ENCODE measurements around the gene EFCAB14. TPM values are rescaled to one million over a fixed set of nuclear protein-coding genes. Genes with fewer than 3 reads are reported as not detected.

The EFCAB14 gene
- polyA plus RNA-seq, 1 donor from 2014 or later, result 7.6 TPM

- no peak overlapping the region for H3K4me2 ChIP-seq (ENCODE audit: low read length)
- no peaks in the 10 kb centered on the region for H3K27me3 ChIP-seq (ENCODE audit: insufficient read depth, low read depth, low read length)
- H3K9me3 ChIP-seq (ENCODE audit: low read length), result peaks cover 6% of the 10 kb centered on the region
- no peaks in the 10 kb centered on the region for H4K20me1 ChIP-seq (ENCODE audit: insufficient read depth)
- no peak overlapping the region for H3K27ac ChIP-seq (ENCODE audit: low read length)
- no peak overlapping the region for H3K4me3 ChIP-seq (ENCODE audit: low read length)
- no peak overlapping the region for H3K9ac ChIP-seq (ENCODE audit: low read length)
- H3F3A ChIP-seq (ENCODE audit: insufficient read depth, low read length, poor library complexity, severe bottlenecking), result no peaks in the 10 kb centered on the region
- TF ChIP-seq TAF1 (IDR thresholded peaks at IDR 0.05; ENCODE audit: low read depth), result no peak
- TF ChIP-seq SMC3 (conservative IDR thresholded peaks at IDR 0.05; ENCODE audit: poor library complexity), result no peak
- no peak for TF ChIP-seq CTCF (IDR thresholded peaks at IDR 0.05; ENCODE audit: poor library complexity, severe bottlenecking)
- TF ChIP-seq MXI1 (conservative IDR thresholded peaks at IDR 0.05; ENCODE audit: poor library complexity, severe bottlenecking), result no peak
- TF ChIP-seq EZH2 (IDR thresholded peaks at IDR 0.05; ENCODE audit: borderline replicate concordance, insufficient read depth, low read length, poor library complexity, severe bottlenecking), result no peak
- no peak for TF ChIP-seq EP300 (conservative IDR thresholded peaks at IDR 0.05; ENCODE audit: poor library complexity, severe bottlenecking)
- no peak for TF ChIP-seq REST (IDR thresholded peaks at IDR 0.05; ENCODE audit: borderline replicate concordance)
- TF ChIP-seq POLR2AphosphoS5 (IDR thresholded peaks at IDR 0.05), result no peak
- no peak for TF ChIP-seq RAD21 (conservative IDR thresholded peaks at IDR 0.05)
- no peak overlapping the region for H2AFZ ChIP-seq (ENCODE audit: low read depth, low read length)
- no peaks in the 10 kb centered on the region for H3K79me2 ChIP-seq (replicated peaks; ENCODE audit: insufficient read depth, low read length)
- H3K36me3 ChIP-seq (ENCODE audit: insufficient read depth, low read length), result peaks cover 25% of the 10 kb centered on the region
- no peaks in the 10 kb centered on the region for H3K9me2 ChIP-seq (ENCODE audit: insufficient read depth, low read length)
These were observed 64.9 kb downstream of the EFCAB14 start for GRCh38 chr1:46654012-46654411.

- H3K27me3 ChIP-seq (ENCODE audit: insufficient read depth, low read depth, low read length), result no peaks in the 10 kb centered on the region
- no peak overlapping the region for H3K4me3 ChIP-seq (ENCODE audit: low read length)
- no peaks in the 10 kb centered on the region for H3K79me2 ChIP-seq (replicated peaks; ENCODE audit: insufficient read depth, low read length)
- no peaks in the 10 kb centered on the region for H3F3A ChIP-seq (ENCODE audit: insufficient read depth, low read length, poor library complexity, severe bottlenecking)
- no peaks in the 10 kb centered on the region for H3K9me2 ChIP-seq (ENCODE audit: insufficient read depth, low read length)
- no peak overlapping the region for H2AFZ ChIP-seq (ENCODE audit: low read depth, low read length)
- peaks cover 6% of the 10 kb centered on the region for H3K9me3 ChIP-seq (ENCODE audit: low read length)
- no peaks in the 10 kb centered on the region for H4K20me1 ChIP-seq (ENCODE audit: insufficient read depth)
- peaks cover 25% of the 10 kb centered on the region for H3K36me3 ChIP-seq (ENCODE audit: insufficient read depth, low read length)
- TF ChIP-seq REST (IDR thresholded peaks at IDR 0.05; ENCODE audit: borderline replicate concordance), result no peak
- TF ChIP-seq RAD21 (conservative IDR thresholded peaks at IDR 0.05), result no peak
- TF ChIP-seq POLR2AphosphoS5 (IDR thresholded peaks at IDR 0.05), result no peak
- TF ChIP-seq CTCF (IDR thresholded peaks at IDR 0.05; ENCODE audit: poor library complexity, severe bottlenecking), result no peak
- no peak for TF ChIP-seq MXI1 (conservative IDR thresholded peaks at IDR 0.05; ENCODE audit: poor library complexity, severe bottlenecking)
- TF ChIP-seq TAF1 (IDR thresholded peaks at IDR 0.05; ENCODE audit: low read depth), result no peak
- TF ChIP-seq SMC3 (conservative IDR thresholded peaks at IDR 0.05; ENCODE audit: poor library complexity), result no peak
- TF ChIP-seq EZH2 (IDR thresholded peaks at IDR 0.05; ENCODE audit: borderline replicate concordance, insufficient read depth, low read length, poor library complexity, severe bottlenecking), result no peak
- no peak overlapping the region for H3K4me2 ChIP-seq (ENCODE audit: low read length)
- H3K9ac ChIP-seq (ENCODE audit: low read length), result no peak overlapping the region
- H3K27ac ChIP-seq (ENCODE audit: low read length), result no peak overlapping the region
These were observed 65.4 kb downstream of the EFCAB14 start for GRCh38 chr1:46653405-46653958.

Data from neural cell (in vitro differentiated cells).